H4 (cell line): ENCODE data around the gene HNRNPA1L2. TPM values are rescaled to one million over a fixed set of nuclear protein-coding genes. Genes with fewer than 3 reads are reported as not detected.
A peak's percentile ranks its signal among the peaks of the same experiment; 100 is the strongest.
"Not testable (repeated sequence)": the region's sequence is repeated elsewhere in the genome, so short reads cannot be mapped to it uniquely, and the experiment has no call there.

Experiments used
- DNase-seq: peaks from one replicate; pipeline ENCODE4 v3.0.0-alpha.2; 2015; ENCODE audit warnings: low spot score
- total RNA-seq: library from RNA; depleted of rRNA; stranded (reverse); fragments of >200 nt; shearing (Covaris generic); gene quantifications from 2 replicates; pipeline ENCODE4 v1.2.3, GENCODE V29; 2014; rRNA removed

The HNRNPA1L2 gene
- 0.64 and 2.3 TPM in 2 replicates for total RNA-seq

GRCh38 chr13:52642131-52642530 is at the start of gene HNRNPA1L2:
Gene HNRNPA1L2 (plus strand): TSS chr13:52642431. CDS start chr13:52642493, 62 bp downstream.
- no peak for DNase-seq

DNA sequence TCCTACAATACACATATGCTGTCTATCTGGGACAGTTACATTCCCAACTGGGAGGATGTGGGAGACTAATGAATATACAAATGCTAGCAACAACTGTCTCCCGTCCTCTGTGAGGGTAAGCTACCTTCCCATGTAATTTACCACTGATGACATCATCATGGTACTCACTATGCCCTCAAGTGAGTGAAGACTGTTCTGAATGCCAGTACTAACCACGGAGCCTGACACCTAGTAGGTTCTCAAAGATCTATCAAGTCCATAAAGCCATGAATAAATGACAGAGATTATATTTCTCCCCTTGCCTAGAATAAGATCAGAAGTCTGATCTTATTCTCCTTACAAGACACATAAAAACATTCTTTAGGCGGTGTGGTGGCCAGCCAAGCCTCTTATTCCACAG is 49.1 kb upstream of the HNRNPA1L2 start:
- DNase-seq = not testable (repeated sequence)

DNA sequence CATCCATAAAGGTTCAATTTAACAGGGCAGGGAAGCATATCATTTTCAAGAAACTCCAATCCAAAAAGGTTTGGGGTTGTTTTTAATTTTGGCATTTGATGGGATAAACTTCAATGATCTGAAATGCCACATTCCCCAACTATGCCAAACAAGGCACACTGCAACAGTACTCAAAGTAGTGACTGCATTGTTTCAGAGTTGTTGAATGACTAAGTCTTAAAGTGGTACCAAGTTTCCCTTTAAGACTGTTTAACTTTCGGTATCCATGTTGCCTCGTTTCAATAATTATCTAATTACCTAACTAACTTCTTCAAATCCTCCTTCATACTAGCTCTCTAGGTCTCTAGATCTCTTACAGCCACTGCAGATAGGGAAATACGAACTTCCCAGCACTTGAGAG is 48.4 kb upstream of the HNRNPA1L2 start:
- DNase-seq = not testable (repeated sequence)

- DNase-seq = not testable (repeated sequence)
These were observed 47.9 kb upstream of the HNRNPA1L2 start for GRCh38 chr13:52594295-52594694.

- DNase-seq = no peak
These were observed 44.6 kb upstream of the HNRNPA1L2 start for GRCh38 chr13:52597676-52598075.

DNA sequence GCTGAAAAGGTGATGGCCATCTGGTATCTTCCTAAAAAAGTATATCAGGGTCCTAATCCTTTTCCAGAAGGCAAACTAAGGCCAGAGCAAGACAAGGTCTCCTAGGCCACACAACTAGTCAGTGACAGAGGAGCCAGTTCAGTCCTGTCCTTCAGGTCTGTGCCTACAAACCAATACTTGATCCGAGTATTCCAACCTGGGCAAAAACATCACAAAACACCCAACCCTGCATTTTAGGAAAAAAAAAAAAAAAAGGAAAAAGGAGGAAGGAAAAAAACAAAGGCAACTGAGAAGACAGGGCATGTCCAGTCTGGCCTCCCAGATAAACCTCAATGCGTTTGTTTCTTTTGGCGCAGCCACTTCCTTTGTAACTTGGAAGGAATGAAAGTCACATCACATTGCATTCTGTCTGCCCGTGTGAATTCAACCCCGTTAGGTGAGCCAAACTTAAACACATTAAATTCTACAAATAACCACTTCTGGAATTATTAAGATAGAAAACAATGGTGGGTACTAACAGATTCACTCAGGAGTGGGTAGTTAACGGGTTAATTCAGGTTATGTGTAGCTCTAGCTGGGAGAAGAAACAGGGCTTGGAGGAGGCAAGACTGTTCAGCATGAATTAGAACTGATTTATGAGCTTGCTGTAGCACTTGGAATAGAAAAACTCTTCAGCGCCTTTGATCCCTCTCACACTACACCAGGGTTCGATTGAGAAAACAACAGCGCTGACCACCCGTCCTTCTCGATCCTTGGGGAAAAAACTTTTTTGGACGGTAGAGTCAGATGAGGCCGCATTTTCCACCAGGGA is 43.0 kb upstream of the HNRNPA1L2 start:
- DNase-seq = no peak

DNA sequence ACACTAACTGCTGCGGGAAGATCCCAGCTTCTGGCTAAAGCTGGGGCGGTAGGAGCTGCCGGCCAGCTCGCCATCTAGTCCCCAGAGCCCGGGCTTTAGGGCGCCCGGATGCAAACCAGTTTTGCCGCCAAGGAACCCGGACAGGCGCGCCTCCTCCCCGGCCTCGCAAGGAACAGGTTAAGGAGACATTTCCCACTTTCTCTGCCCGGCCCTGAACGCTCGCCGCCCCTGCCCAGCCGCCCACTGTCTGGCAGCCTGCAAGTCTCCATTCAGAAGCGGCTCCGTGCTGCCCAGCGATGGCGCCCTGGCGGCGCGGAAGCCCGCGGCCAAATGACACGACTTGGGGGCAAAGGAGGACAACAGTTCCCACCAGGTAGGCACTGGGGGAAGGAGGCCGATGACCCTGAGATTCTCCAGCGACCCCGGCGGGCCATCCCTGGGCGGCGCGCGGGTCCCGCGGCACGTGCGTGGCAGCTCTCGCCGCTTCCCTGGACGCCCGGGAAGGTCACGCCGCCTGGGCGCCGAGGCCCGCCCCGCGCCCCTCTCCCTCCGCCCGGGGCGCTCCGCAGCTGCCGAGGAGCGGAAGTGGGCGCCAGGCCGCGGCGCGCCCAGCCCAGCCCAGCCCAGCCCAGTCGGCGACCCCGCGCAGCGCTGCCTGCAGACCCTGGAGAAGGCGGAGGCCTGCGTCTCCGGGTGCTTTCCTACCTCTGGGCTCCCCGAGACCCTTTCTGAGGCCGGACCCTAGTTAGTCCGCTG is 42.2 kb upstream of the HNRNPA1L2 start:
- no peak for DNase-seq

- DNase-seq = no peak
These were observed 41.6 kb upstream of the HNRNPA1L2 start for GRCh38 chr13:52600666-52601065.

DNA sequence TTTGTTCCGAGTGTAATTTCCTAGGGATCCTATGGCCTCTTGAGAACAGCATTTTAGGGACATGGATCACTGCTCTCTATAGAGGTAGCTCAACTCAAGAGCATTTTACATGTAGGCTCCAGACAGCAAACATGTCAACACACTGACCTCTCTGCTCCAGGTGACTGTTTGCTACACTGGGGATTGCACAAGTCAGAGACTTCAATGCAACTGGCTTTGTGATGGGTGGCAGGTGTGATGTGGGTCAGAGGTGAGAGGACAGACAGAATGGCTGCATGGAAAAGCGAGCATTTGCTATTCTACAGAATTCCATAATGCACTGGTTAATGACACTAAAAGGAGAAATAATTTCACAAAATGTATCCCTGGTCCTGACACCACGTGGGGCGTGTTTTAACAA is 38.9 kb upstream of the HNRNPA1L2 start:
- not testable (repeated sequence) for DNase-seq

- not testable (repeated sequence) for DNase-seq
These were observed 36.1 kb upstream of the HNRNPA1L2 start for GRCh38 chr13:52606126-52606525.

DNA sequence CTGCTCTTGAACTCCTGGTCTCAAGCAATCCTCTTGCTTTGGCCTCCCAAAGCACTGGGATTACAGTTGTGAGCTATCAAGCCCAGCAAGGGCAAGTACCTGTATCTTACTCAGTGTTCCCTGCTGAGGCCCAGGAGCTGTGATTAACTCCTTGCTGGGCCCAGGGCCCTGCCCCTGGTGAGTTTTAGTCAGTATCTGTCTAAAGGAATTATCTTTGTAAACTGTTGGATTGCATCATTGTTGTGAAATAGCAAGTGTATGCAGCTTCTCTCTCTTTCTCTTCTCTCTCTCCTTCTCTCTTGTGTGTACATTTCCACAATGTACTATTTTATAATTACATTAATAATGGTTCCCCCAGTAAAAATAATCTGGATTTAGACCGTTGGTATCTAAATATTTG is 35.4 kb upstream of the HNRNPA1L2 start:
- DNase-seq = not testable (repeated sequence)

- DNase-seq = not testable (repeated sequence)
These were observed 34.0 kb upstream of the HNRNPA1L2 start for GRCh38 chr13:52608184-52608583.

GRCh38 chr13:52609013-52609606 is 33.1 kb upstream of the HNRNPA1L2 start:
- not testable (repeated sequence) for DNase-seq

GRCh38 chr13:52610158-52610557 is 32.1 kb upstream of the HNRNPA1L2 start:
- not testable (repeated sequence) for DNase-seq

- no peak for DNase-seq
These were observed 27.0 kb upstream of the HNRNPA1L2 start for GRCh38 chr13:52615134-52615801.

GRCh38 chr13:52615812-52616211 is 26.4 kb upstream of the HNRNPA1L2 start:
- DNase-seq = no peak

DNA sequence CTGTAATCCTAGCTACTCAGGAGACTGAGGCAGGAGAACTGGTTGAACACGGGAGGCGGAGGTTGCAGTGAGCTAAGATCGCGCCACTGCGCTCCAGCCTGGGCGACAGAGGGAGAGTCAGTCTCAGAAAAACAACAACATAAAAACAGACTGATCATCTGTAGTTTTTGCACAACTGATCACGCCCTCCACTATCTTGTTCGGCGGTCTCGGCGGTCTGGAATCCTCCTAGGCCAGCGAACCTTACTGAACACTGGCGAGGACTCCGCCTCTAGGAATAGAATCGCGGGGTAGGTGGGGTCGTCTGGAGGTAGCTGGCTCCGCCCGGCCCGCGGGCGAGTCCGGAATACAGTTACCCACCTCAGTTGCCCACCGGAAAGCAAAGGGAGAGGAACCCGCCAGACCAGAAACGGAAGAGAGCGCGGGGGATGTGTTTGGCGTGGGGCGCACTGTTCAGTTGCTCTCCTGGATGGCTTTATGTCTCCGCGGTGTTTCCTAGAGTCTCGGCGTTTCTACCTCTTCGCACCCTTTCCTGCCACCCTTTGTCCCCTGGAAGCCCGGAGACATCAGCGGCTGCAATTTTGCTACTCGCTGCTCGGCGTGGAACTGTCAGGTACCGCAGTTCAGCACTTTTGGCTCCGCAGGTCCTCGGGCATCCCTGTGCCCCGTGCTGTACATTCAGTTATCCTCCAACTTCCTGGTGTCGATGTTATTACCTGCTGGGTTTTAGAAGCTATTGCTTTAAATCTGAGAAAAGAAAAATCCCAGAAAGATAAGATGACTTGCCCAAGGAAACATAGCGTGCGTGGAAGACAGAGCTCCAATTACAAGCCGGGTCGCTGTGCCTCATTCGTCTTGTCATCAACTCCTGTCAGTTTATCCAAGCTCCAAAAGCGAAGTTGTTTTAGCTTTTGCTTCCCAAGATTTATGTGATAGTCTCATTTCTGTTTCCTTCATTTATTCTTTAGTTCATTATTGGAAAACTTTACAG is 24.9 kb upstream of the HNRNPA1L2 start:
- DNase-seq = peak; percentile 66

- DNase-seq = not testable (repeated sequence)
These were observed 11.0 kb upstream of the HNRNPA1L2 start for GRCh38 chr13:52631083-52631690.

- no peak for DNase-seq
These were observed 3.4 kb upstream of the HNRNPA1L2 start for GRCh38 chr13:52638666-52639328.

DNA sequence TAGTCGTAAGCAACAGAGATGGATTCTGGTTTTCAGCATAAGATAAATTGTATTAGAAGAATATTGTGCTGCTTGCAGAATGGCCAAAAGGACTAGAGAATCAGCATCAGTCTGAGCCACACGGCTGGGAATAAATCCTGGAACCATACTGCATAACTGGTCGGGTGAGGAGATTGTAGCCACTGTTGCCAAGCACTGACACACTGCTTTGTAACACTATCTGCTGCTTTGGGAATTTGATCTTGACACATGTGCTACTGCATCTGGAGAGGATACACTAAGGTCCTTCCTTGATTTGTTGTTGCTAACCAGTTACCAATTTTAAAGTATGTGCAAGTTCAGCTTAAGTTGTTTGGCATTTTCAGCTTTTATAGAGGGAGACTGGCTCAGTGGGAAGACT is 1.9 kb downstream of the HNRNPA1L2 start:
- DNase-seq = no peak
